Epidermal melanocyte (primary cell): ENCODE measurements around the gene CDKL5.

Experiments
- DNase-seq: peaks from one replicate; pipeline ENCODE4 v3.0.0; 2011; ENCODE audit warnings: low spot score; ENCODE audit not compliant: insufficient read length

Gene CDKL5

GRCh38 chrX:18457000-18457399 is 31.6 kb downstream of the CDKL5 start:
- no peak for DNase-seq

- no peak for DNase-seq
These were observed 36.0 kb downstream of the CDKL5 start for GRCh38 chrX:18461431-18461830.

GRCh38 chrX:18464499-18464898 is 39.1 kb downstream of the CDKL5 start:
- DNase-seq, result no peak

GRCh38 chrX:18465051-18465450 is 39.6 kb downstream of the CDKL5 start:
- DNase-seq, result no peak

- no peak for DNase-seq
These were observed 43.2 kb downstream of the CDKL5 start for GRCh38 chrX:18468599-18468998.

- no peak for DNase-seq
These were observed 45.9 kb downstream of the CDKL5 start for GRCh38 chrX:18471296-18471695.

- DNase-seq, result no peak
These were observed 65.6 kb downstream of the CDKL5 start for GRCh38 chrX:18490806-18491555.

GRCh38 chrX:18491587-18492340 is 66.4 kb downstream of the CDKL5 start:
- DNase-seq, result no peak

- no peak for DNase-seq
These were observed 109.5 kb downstream of the CDKL5 start for GRCh38 chrX:18534949-18535348.

GRCh38 chrX:18537068-18537467 is 111.7 kb downstream of the CDKL5 start:
- DNase-seq, result no peak

- no peak for DNase-seq
These were observed 112.1 kb downstream of the CDKL5 start for GRCh38 chrX:18537524-18537923.

GRCh38 chrX:18542131-18542530 is 116.7 kb downstream of the CDKL5 start:
- DNase-seq, result no peak

GRCh38 chrX:18542905-18543304 is 117.5 kb downstream of the CDKL5 start:
- no peak for DNase-seq

GRCh38 chrX:18543738-18544137 is 118.3 kb downstream of the CDKL5 start:
- DNase-seq, result no peak

GRCh38 chrX:18545771-18546170 is 120.4 kb downstream of the CDKL5 start:
- no peak for DNase-seq

- no peak for DNase-seq
These were observed 123.6 kb downstream of the CDKL5 start for GRCh38 chrX:18548996-18549395.

GRCh38 chrX:18549643-18550042 is 124.2 kb downstream of the CDKL5 start:
- no peak for DNase-seq

GRCh38 chrX:18557879-18558278 is 132.5 kb downstream of the CDKL5 start:
- no peak for DNase-seq

- no peak for DNase-seq
These were observed 133.4 kb downstream of the CDKL5 start for GRCh38 chrX:18558799-18559198.

GRCh38 chrX:18561020-18561419 is 135.6 kb downstream of the CDKL5 start:
- DNase-seq, result no peak

GRCh38 chrX:18565727-18566126 is 140.3 kb downstream of the CDKL5 start:
- DNase-seq, result no peak

- DNase-seq, result no peak
These were observed 141.3 kb downstream of the CDKL5 start for GRCh38 chrX:18566748-18567147.

- DNase-seq, result no peak
These were observed 148.1 kb downstream of the CDKL5 start for GRCh38 chrX:18573556-18573955.
